Iris pigment epithelial cell (primary cell): ENCODE results near the gene CTNND1.
"Not testable (repeated sequence)": the region's sequence is repeated elsewhere in the genome, so short reads cannot be mapped to it uniquely, and the experiment has no call there.

Source experiments
- DNase-seq: peaks from one replicate; pipeline ENCODE4 v3.0.0-alpha.2; 2011; ENCODE audit warnings: low read depth

The CTNND1 gene

GRCh38 chr11:57791321-57792059 is 29.9 kb downstream of the CTNND1 start:
- DNase-seq = no peak

- DNase-seq = peak; percentile 76
Measured at GRCh38 chr11:57792060-57792541, 30.5 kb downstream of the CTNND1 start.

GRCh38 chr11:57792870-57793269 is 31.3 kb downstream of the CTNND1 start:
- DNase-seq = no peak

GRCh38 chr11:57793351-57794115 is 31.9 kb downstream of the CTNND1 start:
- no peak for DNase-seq

GRCh38 chr11:57798905-57799559 is 37.4 kb downstream of the CTNND1 start:
- peak; percentile 50 for DNase-seq

GRCh38 chr11:57800444-57801182 is 39.0 kb downstream of the CTNND1 start:
- DNase-seq = peak; percentile 71

GRCh38 chr11:57801183-57801485 is 39.5 kb downstream of the CTNND1 start:
- DNase-seq = peak; percentile 43

- no peak for DNase-seq
Measured at GRCh38 chr11:57802411-57802810, 40.8 kb downstream of the CTNND1 start.

GRCh38 chr11:57804466-57804865 is 42.9 kb downstream of the CTNND1 start:
- no peak for DNase-seq

GRCh38 chr11:57805780-57806179 is 44.2 kb downstream of the CTNND1 start:
- DNase-seq = no peak

- DNase-seq = no peak
Measured at GRCh38 chr11:57812634-57813033, 51.0 kb downstream of the CTNND1 start.

GRCh38 chr11:57815476-57815875 is 53.9 kb downstream of the CTNND1 start:
- no peak for DNase-seq

GRCh38 chr11:57815877-57816276 is 54.3 kb downstream of the CTNND1 start:
- DNase-seq = no peak

- no peak for DNase-seq
Measured at GRCh38 chr11:57818812-57819211, 57.2 kb downstream of the CTNND1 start.

- no peak for DNase-seq
Measured at GRCh38 chr11:57819252-57819979, 57.8 kb downstream of the CTNND1 start.

GRCh38 chr11:57823859-57824258 is 62.3 kb downstream of the CTNND1 start:
- no peak for DNase-seq

GRCh38 chr11:57834852-57835251 is 73.2 kb downstream of the CTNND1 start:
- no peak for DNase-seq

- DNase-seq = not testable (repeated sequence)
Measured at GRCh38 chr11:57838609-57839008, 77.0 kb downstream of the CTNND1 start.

- DNase-seq = no peak
Measured at GRCh38 chr11:57842873-57843272, 81.3 kb downstream of the CTNND1 start.

- no peak for DNase-seq
Measured at GRCh38 chr11:57867966-57868365, 106.4 kb downstream of the CTNND1 start.

- DNase-seq = no peak
Measured at GRCh38 chr11:57868491-57868890, 106.9 kb downstream of the CTNND1 start.
